IMR-90 (cell line): ENCODE results near the gene TNPO1. TPM values are rescaled to one million over a fixed set of nuclear protein-coding genes. Genes with fewer than 3 reads are reported as not detected.

ENCODE experiments used
- ATAC-seq: fragments of 200-7000 bp; cut with Tn5 transposase; 2 replicates; pipeline ENCODE4 v1.9.1; 2020; ENCODE audit warnings: low read depth, mild to moderate bottlenecking, moderate library complexity
- BruUV-seq: library from RNA; stranded (reverse); fragments of 400-500 nt; replicated peaks from 2 replicates; lab custom pipeline; 2021; lab: Mats Ljungman, UMichigan
- CTCF ChIA-PET: fragments of 300-600 bp; formaldehyde crosslinking; extraction: SDS; loops from one replicate; lab custom pipeline; 2021; ENCODE audit warnings: antibody characterized with exemption; lab: Yijun Ruan, JAX
- POLR2A ChIA-PET: fragments of 300-600 bp; sonication (Branson Sonifier 250); formaldehyde crosslinking; loops from one replicate; lab custom pipeline; 2022; ENCODE audit warnings: antibody characterized with exemption; ENCODE audit not compliant: unreplicated experiment; lab: Charles Lee
- DNase-seq: peaks from one replicate; pipeline ENCODE4 v3.0.0; 2013
- H2AFZ ChIP-seq: replicated peaks from 2 replicates; pipeline ENCODE3; 2013; ENCODE audit warnings: low read length, mild to moderate bottlenecking; ENCODE audit not compliant: poor library complexity
- H2AK5ac ChIP-seq: 2 replicates; pipeline ENCODE4 v1.6.1; 2013; ENCODE audit warnings: low read depth, low read length, inconsistent platforms
- H2AK9ac ChIP-seq: replicated peaks from 2 replicates; pipeline ENCODE3; 2013; ENCODE audit warnings: mild to moderate bottlenecking, low read depth, low read length, moderate library complexity; ENCODE audit not compliant: poor library complexity
- H2BK120ac ChIP-seq: 2 replicates; pipeline ENCODE4 v1.6.1; 2013; ENCODE audit warnings: low read depth, low read length, inconsistent platforms
- H2BK15ac ChIP-seq: 3 replicates; pipeline ENCODE4 v1.6.1; 2013; ENCODE audit warnings: low read depth, low read length, inconsistent platforms
- H2BK20ac ChIP-seq: 2 replicates; pipeline ENCODE4 v1.6.1; 2013; ENCODE audit warnings: low read depth, mild to moderate bottlenecking, inconsistent platforms, low read length, moderate library complexity
- H2BK5ac ChIP-seq: 2 replicates; pipeline ENCODE4 v1.6.1; 2013; ENCODE audit warnings: mild to moderate bottlenecking, low read depth, low read length, inconsistent platforms; ENCODE audit not compliant: poor library complexity, severe bottlenecking
- H3K14ac ChIP-seq: replicated peaks from 2 replicates; pipeline ENCODE4 v1.6.1; 2013; ENCODE audit warnings: low read depth, low read length, inconsistent platforms
- H3K18ac ChIP-seq: 2 replicates; pipeline ENCODE4 v1.6.1; 2013; ENCODE audit warnings: low read depth, low read length, control low read depth
- H3K23ac ChIP-seq: 2 replicates; pipeline ENCODE4 v1.6.1; 2013; ENCODE audit warnings: low read depth, low read length, inconsistent platforms
- H3K27ac ChIP-seq: 2 replicates; pipeline ENCODE4 v1.5.1; 2013; ENCODE audit warnings: mild to moderate bottlenecking, control low read depth, low read length; ENCODE audit not compliant: insufficient read depth
- H3K27me3 ChIP-seq: 2 replicates; pipeline ENCODE4 v1.6.1; 2013; ENCODE audit warnings: low read length; ENCODE audit not compliant: control insufficient read depth, insufficient read depth
- H3K36me3 ChIP-seq: 2 replicates; pipeline ENCODE4 v1.6.1; 2013; ENCODE audit warnings: low read length, mixed read lengths; ENCODE audit not compliant: control insufficient read depth, insufficient read depth
- H3K4ac ChIP-seq: 2 replicates; pipeline ENCODE4 v1.6.1; 2013; ENCODE audit warnings: low read depth, low read length, inconsistent platforms
- H3K4me1 ChIP-seq: 2 replicates; pipeline ENCODE4 v1.6.1; 2013; ENCODE audit warnings: low read length, mixed read lengths; ENCODE audit not compliant: control insufficient read depth, insufficient read depth
- H3K4me2 ChIP-seq: 2 replicates; pipeline ENCODE4 v1.6.1; 2013; ENCODE audit warnings: low read depth, mild to moderate bottlenecking, control low read depth, low read length, moderate library complexity
- H3K4me3 ChIP-seq: 2 replicates; pipeline ENCODE4 v1.5.1; 2013; ENCODE audit warnings: low read depth, mild to moderate bottlenecking, control low read depth, low read length, moderate library complexity; ENCODE audit not compliant: insufficient read depth
- H3K56ac ChIP-seq: 2 replicates; pipeline ENCODE4 v1.6.1; 2013; ENCODE audit warnings: low read length, inconsistent platforms; ENCODE audit not compliant: insufficient read depth; ENCODE audit errors: extremely low read depth
- H3K79me1 ChIP-seq, 2 experiments: 2 replicates each; pipeline ENCODE4 v1.6.1; 2013; ENCODE audit warnings: low read length in 2 of 2, inconsistent platforms in 1 of 2, low read depth in 1 of 2
- H3K9ac ChIP-seq: 2 replicates; pipeline ENCODE4 v1.6.1; 2013; ENCODE audit warnings: low read depth, low read length, control low read depth
- H3K9me1 ChIP-seq: 2 replicates; pipeline ENCODE4 v1.6.1; 2013; ENCODE audit warnings: low read length, inconsistent platforms; ENCODE audit not compliant: insufficient read depth
- H3K9me3 ChIP-seq: 2 replicates; pipeline ENCODE4 v1.6.1; 2013; ENCODE audit warnings: low read length; ENCODE audit not compliant: control insufficient read depth, insufficient read depth
- H4K20me1 ChIP-seq: 2 replicates; pipeline ENCODE4 v1.6.1; 2013; ENCODE audit warnings: low read length, inconsistent platforms; ENCODE audit not compliant: insufficient read depth
- H4K5ac ChIP-seq: 2 replicates; pipeline ENCODE4 v1.6.1; 2013; ENCODE audit warnings: mild to moderate bottlenecking, low read depth, low read length, control low read depth
- H4K8ac ChIP-seq, 2 experiments: 2 replicates each; pipeline ENCODE4 v1.6.1; 2013; ENCODE audit warnings: low read depth in 2 of 2, low read length in 2 of 2, control low read depth in 1 of 2, inconsistent platforms in 1 of 2
- H4K91ac ChIP-seq: 2 replicates; pipeline ENCODE4 v1.6.1; 2013; ENCODE audit warnings: low read depth, low read length, inconsistent platforms; ENCODE audit not compliant: insufficient read depth
- BHLHE40 ChIP-seq: fragments of 150-350 bp; IDR thresholded peaks from 2 replicates; pipeline ENCODE4 v1.6.1; 2016; ENCODE audit warnings: mild to moderate bottlenecking, low read depth, low read length
- CEBPB ChIP-seq: IDR thresholded peaks from 2 replicates; pipeline ENCODE4 v1.6.1; 2012; ENCODE audit warnings: low read depth, low read length, improper control_type of control experiment
- CHD1 ChIP-seq: IDR thresholded peaks from 2 replicates; pipeline ENCODE4 v1.6.1; 2012; ENCODE audit warnings: low read depth, low read length, improper control_type of control experiment
- FOS ChIP-seq: fragments of 150-350 bp; IDR thresholded peaks from 2 replicates; pipeline ENCODE4 v1.6.1; 2016; ENCODE audit warnings: low read depth, low read length
- MXI1 ChIP-seq: IDR thresholded peaks from 2 replicates; pipeline ENCODE4 v1.6.1; 2012; ENCODE audit warnings: low read depth, mild to moderate bottlenecking, low read length, moderate library complexity, borderline replicate concordance
- NFE2L2 ChIP-seq: fragments of 150-350 bp; IDR thresholded peaks from 2 replicates; pipeline ENCODE4 v1.6.1; 2016; ENCODE audit warnings: low read depth, mild to moderate bottlenecking, low read length
- POLR2A ChIP-seq: IDR thresholded peaks from 2 replicates; pipeline ENCODE4 v1.6.1; 2012; ENCODE audit warnings: mild to moderate bottlenecking, low read depth, low read length
- RAD21 ChIP-seq: IDR thresholded peaks from 2 replicates; pipeline ENCODE4 v1.6.1; 2012; ENCODE audit warnings: low read length, improper control_type of control experiment
- RCOR1 ChIP-seq: IDR thresholded peaks from 2 replicates; pipeline ENCODE4 v1.6.1; 2012; ENCODE audit warnings: mild to moderate bottlenecking, low read length, improper control_type of control experiment; ENCODE audit not compliant: insufficient replicate concordance
- SMC3 ChIP-seq: fragments of 150-350 bp; IDR thresholded peaks from 2 replicates; pipeline ENCODE4 v1.6.1; 2016; ENCODE audit warnings: low read depth, mild to moderate bottlenecking, antibody characterized with exemption, low read length, moderate library complexity
- WGBS, 2 experiments: methylation state at CpG; one replicate each; pipeline versions ENCODE4 v1.1.5 to v1.1.7; 2013; ENCODE audit warnings: missing lambda C conversion rate in 2 of 2; ENCODE audit not compliant: insufficient read length in 1 of 2; ENCODE audit errors: extremely low coverage in 2 of 2; 5-methylcytosine and 5-hydroxymethylcytosine counted together
- dilution Hi-C: fragments of 300-500 bp; cut with HindIII; formaldehyde crosslinking; loops from one replicate; pipeline ENCODE4 v1.14.3; 2018; ENCODE audit warnings: low sequenced_read_pairs; ENCODE audit not compliant: unreplicated experiment
- in situ Hi-C: fragments of 300-500 bp; cut with MboI; formaldehyde crosslinking; loops from 3 replicates; pipeline ENCODE4 v1.14.3; 2019; ENCODE audit warnings: low sequenced_read_pairs, inconsistent platforms, mixed read lengths
- intact Hi-C: fragments of 100-400 bp; cut with micrococcal nuclease; formaldehyde crosslinking; loops from 2 replicates; pipeline ENCODE4 v1.10.0; 2022
- polyA plus RNA-seq, 3 experiments: library from polyadenylated mRNA; depleted of rRNA; stranded (reverse); fragments of >200 nt; gene quantifications; 2 replicates each; pipeline ENCODE4 v1.2.3, GENCODE V29; 2012; ENCODE audit warnings: low replicate concordance in 1 of 3
- total RNA-seq: library from RNA; depleted of rRNA; stranded (reverse); fragments of >200 nt; gene quantifications from 2 replicates; pipeline ENCODE4 v1.2.3, GENCODE V29; 2012

TNPO1 gene
- total and polyA plus RNA-seq, 2 of the 4 experiments (the other 2 are of a cell fraction), result 45.5 to 400 TPM

DNA sequence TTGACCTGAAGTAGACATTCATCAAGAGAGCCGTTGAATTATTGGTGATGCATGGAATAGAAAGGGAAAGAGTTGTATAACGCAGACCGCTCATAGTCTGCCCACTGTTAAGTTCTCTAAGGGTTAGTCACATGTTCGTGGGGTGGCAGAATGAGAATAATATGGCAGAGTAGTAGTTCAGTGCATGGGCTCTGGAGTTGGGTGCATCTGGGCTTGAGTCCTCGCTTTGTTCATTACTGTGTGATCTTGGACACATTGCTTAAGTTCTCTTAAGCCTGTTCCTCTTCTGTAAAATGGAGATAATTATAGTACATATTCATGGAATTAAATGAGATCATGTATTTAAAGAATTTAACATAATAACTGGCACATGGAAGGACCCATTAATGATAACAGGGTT lies 23.6 kb downstream of the TNPO1 start:
- H3K79me1 ChIP-seq, result peaks cover 34 to 79% of the 10 kb centered on the region in 2 experiments
- TF ChIP-seq SMC3 (no peak), BHLHE40 (no peak), CEBPB (no peak), FOS (no peak), MXI1 (no peak), NFE2L2 (no peak), CHD1 (no peak), POLR2A (no peak), RAD21 (no peak), RCOR1 (no peak)
- H3K4me2 ChIP-seq, result no peak overlapping the region
- no peak overlapping the region for H2BK5ac ChIP-seq
- BruUV-seq, result no TSS peak
- peaks cover 14% of the 10 kb centered on the region for H3K4me1 ChIP-seq
- 58% methylated on average over 3 of the region's 5 CpGs; no CpG with 5 or more reads in 1 of the 2 experiments for WGBS, 2 experiments
- no peak overlapping the region for H3K14ac ChIP-seq
- DNase-seq (no peak), ATAC-seq (no peak)
- H4K91ac ChIP-seq, result no peak overlapping the region
- 0 out of 2 replicates have a peak overlapping the region, but pooled peaks have one; percentile 31 for H3K23ac ChIP-seq
- H3K56ac ChIP-seq, result no peak overlapping the region
- intact Hi-C loops (loop anchor here (10.0 kb wide), 3 partner anchors 235 to 475 kb away; no protein-coding TSS in a partner anchor), dilution Hi-C loops (no loop called here), in situ Hi-C loops (no loop called here)
- H4K5ac ChIP-seq, result no peak overlapping the region
- no peak overlapping the region for H3K27ac ChIP-seq
- no peaks in the 10 kb centered on the region for H3K9me3 ChIP-seq
- no peak overlapping the region for H2AK9ac ChIP-seq
- peaks cover 80% of the 10 kb centered on the region for H4K20me1 ChIP-seq
- H4K8ac ChIP-seq, result no peak overlapping the region
- H3K9me1 ChIP-seq, result peaks cover 17% of the 10 kb centered on the region
- H3K18ac ChIP-seq, result no peak overlapping the region
- H2AFZ ChIP-seq, result no peak overlapping the region
- H2BK15ac ChIP-seq, result no peak overlapping the region
- ChIA-PET CTCF (no interaction called here), POLR2A (no interaction called here)
- no peak overlapping the region for H2AK5ac ChIP-seq
- no peak overlapping the region for H2BK120ac ChIP-seq
- H3K9ac ChIP-seq, result no peak overlapping the region
- H3K36me3 ChIP-seq, result peaks cover 2% of the 10 kb centered on the region
- H2BK20ac ChIP-seq, result no peak overlapping the region
- no peak overlapping the region for H3K4ac ChIP-seq
- no peaks in the 10 kb centered on the region for H3K27me3 ChIP-seq
- H3K4me3 ChIP-seq, result no peak overlapping the region
